CD14-positive monocyte (primary cell): Measurements from ENCODE around the gene ROBO1. TPM values are rescaled to one million over a fixed set of nuclear protein-coding genes. Genes with fewer than 3 reads are reported as not detected.

ENCODE experiments used
- DNase-seq, 3 donors: peaks; one replicate each; pipeline ENCODE4 v3.0.0-alpha.2; 2011 to 2022
- H2AFZ ChIP-seq: 2 replicates; pipeline ENCODE4 v1.6.0; 2012; ENCODE audit warnings: mild to moderate bottlenecking, low read depth, low read length, inconsistent platforms; ENCODE audit not compliant: insufficient read depth, poor library complexity, severe bottlenecking
- H3K27ac ChIP-seq, 2 donors: 1 replicate in 1 of 2; 2 replicates in 1 of 2; pipeline ENCODE4 v1.5.1; 2012 to 2013; ENCODE audit warnings: low read length in 2 of 2, control low read depth in 1 of 2, inconsistent platforms in 1 of 2, low read depth in 1 of 2, mild to moderate bottlenecking in 1 of 2
- H3K27me3 ChIP-seq, 2 donors: one replicate each; pipeline versions ENCODE4 v1.6.0 to v1.6.1; 2011 to 2013; ENCODE audit warnings: low read length in 2 of 2; ENCODE audit not compliant: control insufficient read depth in 2 of 2, insufficient read depth in 2 of 2
- H3K36me3 ChIP-seq, 2 donors: replicated peaks in 1 of 2; 1 replicate in 1 of 2; 2 replicates in 1 of 2; pipeline versions ENCODE4 v1.5.1 to v1.6.1; 2012 to 2013; ENCODE audit warnings: low read length in 2 of 2, control low read depth in 1 of 2, inconsistent platforms in 1 of 2, mild to moderate bottlenecking in 1 of 2; ENCODE audit not compliant: insufficient read depth in 2 of 2, control insufficient read depth in 1 of 2
- H3K4me1 ChIP-seq, 2 donors: 1 replicate in 1 of 2; 2 replicates in 1 of 2; pipeline versions ENCODE4 v1.5.1 to v1.6.1; 2012 to 2013; ENCODE audit warnings: low read length in 2 of 2, control low read depth in 1 of 2, inconsistent platforms in 1 of 2, mild to moderate bottlenecking in 1 of 2, moderate library complexity in 1 of 2; ENCODE audit not compliant: insufficient read depth in 2 of 2, control insufficient read depth in 1 of 2
- H3K4me2 ChIP-seq: replicated peaks from 2 replicates; pipeline ENCODE3; 2012; ENCODE audit warnings: low read length, moderate library complexity, mild to moderate bottlenecking; ENCODE audit not compliant: poor library complexity, severe bottlenecking; ENCODE audit errors: extremely low read depth
- H3K4me3 ChIP-seq, 3 experiments: fragments of 200-600 bp in 1 of 3; sonication (generic) in 1 of 3; replicated peaks in 1 of 3; 1 replicate in 2 of 3; 2 replicates in 1 of 3; pipeline ENCODE4 v1.5.1; 2011 to 2013; ENCODE audit warnings: low read length in 3 of 3, mild to moderate bottlenecking in 3 of 3, control low read depth in 2 of 3, low read depth in 2 of 3, inconsistent platforms in 1 of 3, moderate library complexity in 1 of 3
- H3K79me2 ChIP-seq: 2 replicates; pipeline ENCODE4 v1.6.0; 2012; ENCODE audit warnings: mild to moderate bottlenecking, control low read depth, inconsistent platforms, low read length, moderate library complexity; ENCODE audit not compliant: insufficient read depth
- H3K9ac ChIP-seq: 2 replicates; pipeline ENCODE4 v1.6.0; 2017; ENCODE audit warnings: low read length, mild to moderate bottlenecking; ENCODE audit not compliant: insufficient read depth, poor library complexity, severe bottlenecking
- H3K9me3 ChIP-seq, 2 donors: replicated peaks in 1 of 2; 1 replicate in 1 of 2; 2 replicates in 1 of 2; pipeline versions ENCODE4 v1.5.1 to v1.6.1; 2012 to 2013; ENCODE audit warnings: low read length in 2 of 2, control low read depth in 1 of 2; ENCODE audit not compliant: control insufficient read depth in 1 of 2, insufficient read depth in 1 of 2
- H4K20me1 ChIP-seq: 2 replicates; pipeline ENCODE4 v1.6.0; 2012; ENCODE audit warnings: mild to moderate bottlenecking, low read length, control low read depth, moderate library complexity; ENCODE audit not compliant: insufficient read depth
- H3K27ac Mint-ChIP-seq, 7 donors: one replicate each; pipeline ENCODE4 v1.8.0; 2020; ENCODE audit warnings: mild to moderate bottlenecking in 7 of 7, mixed read lengths in 7 of 7, moderate library complexity in 6 of 7, inconsistent platforms in 2 of 7
- H3K27me3 Mint-ChIP-seq, 3 donors: one replicate each; pipeline ENCODE4 v1.8.0; 2021 to 2022; ENCODE audit warnings: low read depth in 3 of 3, mild to moderate bottlenecking in 3 of 3, mixed read lengths in 3 of 3, moderate library complexity in 3 of 3, inconsistent platforms in 1 of 3
- H3K36me3 Mint-ChIP-seq, 2 donors: one replicate each; pipeline ENCODE4 v1.8.0; 2020; ENCODE audit warnings: mixed read lengths in 2 of 2, inconsistent platforms in 1 of 2, mild to moderate bottlenecking in 1 of 2
- H3K4me1 Mint-ChIP-seq: one replicate; pipeline ENCODE4 v1.8.0; 2020; ENCODE audit warnings: mild to moderate bottlenecking, mixed read lengths
- H3K4me3 Mint-ChIP-seq, 2 donors: one replicate each; pipeline ENCODE4 v1.8.0; 2020; ENCODE audit warnings: mild to moderate bottlenecking in 2 of 2, mixed read lengths in 2 of 2, moderate library complexity in 1 of 2
- H3K9me3 Mint-ChIP-seq, 7 donors: one replicate each; pipeline ENCODE4 v1.8.0; 2020 to 2022; ENCODE audit warnings: mixed read lengths in 7 of 7, mild to moderate bottlenecking in 6 of 7, moderate library complexity in 6 of 7, inconsistent platforms in 2 of 7
- WGBS: methylation state at CpG from one replicate; pipeline ENCODE4 v1.1.5; 2013; ENCODE audit warnings: missing lambda C conversion rate; ENCODE audit not compliant: insufficient coverage; 5-methylcytosine and 5-hydroxymethylcytosine counted together
- intact Hi-C, 2 donors: fragments of 100-400 bp; cut with micrococcal nuclease; formaldehyde crosslinking; loops; one replicate each; pipeline versions ENCODE4 v1.15.0 to v1.15.1; 2023
- polyA plus RNA-seq, 3 donors: library from polyadenylated mRNA; depleted of rRNA in 1 of 3; unstranded in 2 of 3; stranded (reverse) in 1 of 3; fragments of 300-500 nt in 2 of 3; fragments of >200 nt in 1 of 3; fragmentation: Illumina TruSeq in 2 of 3; gene quantifications; 1 replicate in 2 of 3; 2 replicates in 1 of 3; pipeline ENCODE4 v1.2.3, GENCODE V29; 2012 to 2021
- TF ChIP-seq, protein P1 (sequence below): fragments of 200-600 bp; IDR thresholded peaks from one replicate; pipeline ENCODE4 v1.8.0; 2022; ENCODE audit warnings: antibody characterized with exemption, mild to moderate bottlenecking

ROBO1 gene
- polyA plus RNA-seq, 3 donors = 0.09 to 0.10 TPM; not detected in 1

DNA sequence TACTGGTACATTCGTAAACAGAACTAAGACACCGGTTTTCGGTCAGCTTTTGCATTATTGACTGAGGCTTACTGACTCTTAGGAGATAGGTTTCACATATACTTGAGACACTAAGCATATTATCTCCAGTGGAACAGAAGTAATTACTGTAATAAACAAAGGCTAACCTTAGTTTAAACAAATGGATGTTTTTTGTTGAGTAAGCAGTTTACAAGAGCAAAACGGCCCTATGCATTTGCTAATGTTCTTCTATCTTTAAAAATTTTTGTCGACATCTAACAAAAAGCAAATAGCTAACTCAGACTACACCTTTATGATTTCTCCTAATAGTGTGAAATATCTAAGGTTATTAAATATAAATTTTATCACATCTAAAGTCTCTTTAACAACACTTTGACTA, 664.5 kb downstream of the ROBO1 start:
- Histone ChIP-seq H3K9me3 (no peaks in the 10 kb centered on the region), H3K4me3 (no peak overlapping the region), H3K36me3 (no peaks in the 10 kb centered on the region), H3K4me1 (no peaks in the 10 kb centered on the region), H4K20me1 (no peaks in the 10 kb centered on the region), H3K27ac (no peak overlapping the region), H3K27me3 (no peaks in the 10 kb centered on the region), H2AFZ (no peak overlapping the region), H3K4me2 (no peak overlapping the region), H3K79me2 (no peaks in the 10 kb centered on the region), H3K9ac (no peak overlapping the region)
- Mint-ChIP-seq H3K27ac (no peak overlapping the region), H3K4me1 (no peaks in the 10 kb centered on the region), H3K9me3 (no peaks in the 10 kb centered on the region), H3K27me3 (no peaks in the 10 kb centered on the region), H3K4me3 (no peak overlapping the region), H3K36me3 (no peaks in the 10 kb centered on the region)
- no peak for DNase-seq
- intact Hi-C loops = no loop called here
- TF ChIP-seq, protein P1, sequence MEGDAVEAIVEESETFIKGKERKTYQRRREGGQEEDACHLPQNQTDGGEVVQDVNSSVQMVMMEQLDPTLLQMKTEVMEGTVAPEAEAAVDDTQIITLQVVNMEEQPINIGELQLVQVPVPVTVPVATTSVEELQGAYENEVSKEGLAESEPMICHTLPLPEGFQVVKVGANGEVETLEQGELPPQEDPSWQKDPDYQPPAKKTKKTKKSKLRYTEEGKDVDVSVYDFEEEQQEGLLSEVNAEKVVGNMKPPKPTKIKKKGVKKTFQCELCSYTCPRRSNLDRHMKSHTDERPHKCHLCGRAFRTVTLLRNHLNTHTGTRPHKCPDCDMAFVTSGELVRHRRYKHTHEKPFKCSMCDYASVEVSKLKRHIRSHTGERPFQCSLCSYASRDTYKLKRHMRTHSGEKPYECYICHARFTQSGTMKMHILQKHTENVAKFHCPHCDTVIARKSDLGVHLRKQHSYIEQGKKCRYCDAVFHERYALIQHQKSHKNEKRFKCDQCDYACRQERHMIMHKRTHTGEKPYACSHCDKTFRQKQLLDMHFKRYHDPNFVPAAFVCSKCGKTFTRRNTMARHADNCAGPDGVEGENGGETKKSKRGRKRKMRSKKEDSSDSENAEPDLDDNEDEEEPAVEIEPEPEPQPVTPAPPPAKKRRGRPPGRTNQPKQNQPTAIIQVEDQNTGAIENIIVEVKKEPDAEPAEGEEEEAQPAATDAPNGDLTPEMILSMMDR = no peak
- no CpG with 5 or more reads among the region's 5 CpGs for WGBS

DNA sequence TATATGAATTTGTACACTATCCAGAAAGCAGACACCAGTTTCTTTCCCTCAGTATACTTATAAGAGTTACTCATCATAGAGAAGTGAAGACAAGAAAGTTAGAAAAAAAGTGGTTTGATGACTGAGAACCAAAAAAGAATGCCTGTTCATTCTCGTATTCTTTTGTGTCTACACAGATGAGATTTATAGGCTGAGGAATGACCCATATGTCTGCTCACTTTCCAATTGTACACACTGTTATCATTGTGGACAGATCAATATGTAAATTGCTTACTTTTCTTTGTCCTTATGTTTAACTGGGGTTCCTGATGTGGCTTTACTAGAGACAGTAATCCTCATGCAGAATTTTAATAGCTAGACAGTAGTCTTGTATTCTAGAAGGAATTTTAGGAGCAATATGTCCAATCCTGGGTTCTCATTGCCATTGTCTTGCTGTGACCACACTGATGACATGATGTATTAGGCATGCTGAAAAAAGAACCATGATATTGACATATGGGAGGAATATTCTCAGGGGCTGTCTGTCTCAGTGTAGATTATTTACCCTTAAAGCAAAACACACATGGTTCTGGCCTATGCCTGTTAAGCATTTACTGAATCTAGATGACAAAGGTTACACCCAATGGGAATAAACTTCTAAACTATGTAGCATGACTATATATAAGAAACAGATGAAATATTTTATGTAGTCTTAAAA, 669.7 kb downstream of the ROBO1 start:
- no peak overlapping the region for H3K4me2 ChIP-seq
- WGBS = no CpG with 5 or more reads among the region's 1 CpG

More for the DNA sequence above, 669.7 kb downstream of the ROBO1 start:
- H2AFZ ChIP-seq = no peak overlapping the region
- Mint-ChIP-seq H3K4me3 (no peak overlapping the region), H3K27ac (no peak overlapping the region), H3K4me1 (no peaks in the 10 kb centered on the region), H3K36me3 (no peaks in the 10 kb centered on the region), H3K27me3 (no peaks in the 10 kb centered on the region), H3K9me3 (no peaks in the 10 kb centered on the region)
- H3K36me3 ChIP-seq = no peaks in the 10 kb centered on the region
- no peak overlapping the region for H3K27ac ChIP-seq
- no peak overlapping the region for H3K4me3 ChIP-seq
- H3K27me3 ChIP-seq = no peaks in the 10 kb centered on the region
- no peaks in the 10 kb centered on the region for H3K9me3 ChIP-seq
- H3K9ac ChIP-seq = no peak overlapping the region
- DNase-seq = no peak
- no peaks in the 10 kb centered on the region for H3K4me1 ChIP-seq
- H3K79me2 ChIP-seq = no peaks in the 10 kb centered on the region
- intact Hi-C loops = no loop called here
- TF ChIP-seq, protein P1 = no peak
- no peaks in the 10 kb centered on the region for H4K20me1 ChIP-seq
